ENCODE results near the gene FCGR3A.

Gene FCGR3A

DNA sequence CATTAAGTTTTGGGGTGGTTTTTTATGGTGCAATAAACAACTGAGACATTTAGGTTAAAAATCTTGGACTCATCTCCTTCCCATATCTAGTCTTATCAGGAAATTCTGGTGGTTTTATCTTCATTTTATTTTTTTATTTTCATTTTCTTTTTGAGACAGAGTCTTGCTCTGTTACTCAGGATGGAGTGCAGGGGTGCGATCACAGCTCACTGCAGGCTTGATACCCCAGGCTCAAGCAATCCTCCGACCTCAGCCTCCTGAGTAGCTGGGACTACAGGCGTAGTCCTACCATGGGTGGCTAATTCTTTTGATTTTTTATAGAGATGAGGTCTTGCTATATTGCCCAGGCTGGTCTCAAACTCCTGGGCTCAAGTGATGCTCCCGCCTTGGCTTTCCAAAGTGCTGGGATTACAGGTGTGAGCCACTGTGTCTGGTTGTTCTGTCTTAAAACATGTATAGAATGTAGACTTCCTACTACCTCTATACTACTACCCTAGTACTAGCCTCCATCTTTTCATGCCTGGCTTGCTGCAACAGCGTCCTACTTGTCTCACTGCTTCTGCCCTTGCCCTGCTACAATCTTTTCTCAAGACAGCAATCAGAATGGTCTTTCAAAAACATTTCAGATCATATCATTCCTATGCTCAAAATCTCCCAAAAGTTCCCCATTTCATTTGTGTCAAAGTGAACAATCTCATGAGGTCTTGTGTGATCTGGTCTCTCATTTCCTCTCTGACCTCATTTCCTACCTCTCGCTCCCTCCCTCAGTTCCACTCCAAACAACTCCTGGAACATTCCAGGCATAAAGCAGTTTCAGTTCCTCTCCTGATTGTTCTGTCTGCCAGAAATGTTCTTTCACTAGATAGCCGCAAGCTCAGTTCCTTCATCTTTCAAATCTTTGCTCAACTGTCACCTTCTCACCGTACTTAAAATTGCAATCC lies 50.2 kb downstream of the FCGR3A start:
- DNase-seq: no peak

DNA sequence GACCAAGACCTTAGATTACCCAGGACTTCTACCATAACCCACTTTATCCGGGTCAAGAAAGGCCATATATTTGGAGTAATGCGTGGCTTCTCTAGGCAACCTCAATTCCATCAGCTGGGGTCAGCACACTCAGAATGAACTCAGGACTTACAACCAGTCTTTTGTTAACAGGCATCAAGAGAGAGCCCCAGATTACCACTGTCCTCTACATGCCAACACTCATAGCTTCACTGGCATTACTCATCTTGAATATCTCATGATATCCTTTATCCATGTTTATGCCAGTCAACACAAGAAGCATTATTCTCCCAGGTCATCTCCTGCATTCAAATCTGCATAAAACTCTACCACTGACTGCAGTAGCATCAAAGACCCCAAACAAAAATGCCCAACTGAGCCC lies 51.0 kb downstream of the FCGR3A start:
- DNase-seq: no peak

DNA sequence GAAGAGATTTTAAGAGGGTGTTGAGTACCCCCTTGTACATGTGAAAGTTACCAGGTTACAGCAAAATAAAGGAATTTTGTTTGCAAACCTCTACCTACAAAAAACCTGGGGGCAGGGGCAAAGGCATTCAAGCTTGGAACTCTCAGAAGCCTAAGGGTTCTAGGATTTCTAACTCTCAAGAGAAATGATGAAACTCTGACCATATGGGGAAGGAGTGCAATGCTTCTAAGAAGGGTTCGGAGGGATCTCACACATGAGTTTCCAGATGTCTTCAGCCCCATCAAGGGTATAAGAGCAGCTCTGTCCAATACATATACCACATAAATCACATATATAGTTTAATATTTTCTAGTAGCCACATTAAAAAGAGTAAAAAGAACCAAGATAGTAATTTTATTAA lies 51.7 kb downstream of the FCGR3A start:
- DNase-seq: no peak

DNA sequence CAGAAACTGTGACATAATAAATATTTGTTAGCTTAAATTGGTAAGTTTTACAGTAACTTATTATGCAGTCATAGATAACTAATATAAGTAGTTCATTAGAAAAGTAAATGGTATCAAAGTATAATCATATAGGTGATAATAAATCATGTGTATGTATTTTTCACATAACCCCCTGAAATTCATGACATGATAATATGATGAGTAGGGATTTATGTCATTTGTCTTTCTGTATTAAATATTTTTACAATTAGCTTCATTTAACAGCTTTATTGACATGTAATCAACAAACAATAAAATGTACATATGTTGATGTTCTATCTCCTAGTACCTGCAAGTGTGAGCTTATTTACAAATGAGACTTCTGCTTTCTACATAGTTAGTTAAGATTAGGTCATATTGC lies 54.1 kb downstream of the FCGR3A start:
- no peak for DNase-seq

DNA sequence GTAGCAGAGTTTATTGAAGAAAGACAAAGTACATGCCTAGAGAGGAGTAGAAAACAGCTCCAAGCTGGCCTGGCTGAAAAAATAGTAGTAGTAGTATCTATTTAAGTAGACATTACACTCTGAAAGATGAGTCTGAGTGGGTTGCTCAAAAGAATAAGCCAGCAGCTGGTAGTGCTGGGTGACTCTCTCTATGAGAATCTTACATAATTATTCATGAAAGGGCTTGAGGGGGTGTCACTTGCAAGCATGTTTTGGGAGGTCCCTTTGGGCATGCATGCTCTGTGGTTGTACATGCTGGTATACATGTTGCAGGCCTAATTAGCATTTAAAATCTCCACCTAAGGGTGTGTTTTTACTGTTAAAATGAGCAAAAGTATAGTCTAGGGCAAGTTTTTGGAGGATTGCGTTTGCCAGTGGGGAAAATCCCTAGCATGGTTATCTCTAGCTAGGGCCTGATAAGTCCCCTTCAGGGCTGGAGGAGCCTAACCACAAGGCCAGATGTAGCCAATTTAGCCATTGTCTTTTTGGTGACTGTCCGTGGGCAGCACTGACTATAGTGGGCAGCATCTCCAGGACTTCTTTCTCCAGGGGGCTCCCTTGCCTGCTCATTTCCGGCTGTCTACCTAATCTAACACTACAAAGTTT lies 55.4 kb downstream of the FCGR3A start:
- DNase-seq: no peak

DNA sequence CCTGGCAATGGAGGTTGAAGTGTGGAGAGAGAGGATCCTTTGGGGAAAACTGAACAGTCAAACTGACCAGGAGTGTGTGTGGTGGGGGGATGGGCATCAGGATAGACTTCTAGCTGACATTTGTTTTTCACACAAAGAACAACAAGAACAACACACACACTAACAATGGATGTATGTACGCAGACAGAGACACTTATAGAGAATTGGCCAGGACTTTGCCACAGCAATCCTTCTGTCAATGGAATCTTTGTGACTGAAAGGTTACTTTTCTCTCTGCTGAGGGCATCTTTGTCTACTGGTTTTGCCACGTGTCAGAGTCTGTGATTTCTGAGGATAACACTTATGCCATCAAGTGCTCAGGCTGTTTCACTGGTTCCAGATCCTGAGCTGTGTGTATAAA lies 56.8 kb downstream of the FCGR3A start:
- no peak for DNase-seq
